ENCODE results near the gene ATP13A3.

The ATP13A3 gene

GRCh38 chr3:194367992-194368841 lies 118.6 kb downstream of the ATP13A3 start:
- peak overlapping the region; percentile 93 for H2BK5ac ChIP-seq (ENCODE audit: low read length)
- no peak overlapping the region for H3K4me3 ChIP-seq (ENCODE audit: low read length in 2 of 2)
- peak overlapping the region; percentile 76 for H2AK5ac ChIP-seq (ENCODE audit: low read depth, low read length)
- WGBS, 2 donors (ENCODE audit: extremely low coverage in 2 of 2, insufficient read length in 2 of 2, insufficient replicate concordance in 1 of 2), result no CpG with 5 or more reads among the region's 18 CpGs
- peak overlapping the region; percentile 63 for H2BK12ac ChIP-seq (ENCODE audit: low read length)
- no peak overlapping the region for H4K8ac ChIP-seq (ENCODE audit: low read depth, low read length)
- peaks cover 9 to 26% of the 10 kb centered on the region in 2 donors for H3K4me1 ChIP-seq (ENCODE audit: control insufficient read depth in 2 of 2, insufficient read depth in 1 of 2, low read depth in 1 of 2, low read length in 2 of 2)
- H3K27me3 ChIP-seq (ENCODE audit: control insufficient read depth in 3 of 3, insufficient read depth in 3 of 3, low read depth in 1 of 3, low read length in 3 of 3), result peaks cover 0 to 78% (median 3%) of the 10 kb centered on the region in 3 experiments
- H3K18ac ChIP-seq (ENCODE audit: low read length), result no peak overlapping the region
- H3K4ac ChIP-seq (ENCODE audit: low read length), result no peak overlapping the region
- no peaks in the 10 kb centered on the region for H3K36me3 ChIP-seq (replicated peaks in 1 of 2; ENCODE audit: control insufficient read depth in 2 of 2, insufficient read depth in 2 of 2, low read length in 2 of 2)
- no peak overlapping the region for H3K4me2 ChIP-seq (ENCODE audit: insufficient read depth, low read length, poor library complexity, severe bottlenecking)
- no peaks in the 10 kb centered on the region for H3K9me3 ChIP-seq (replicated peaks in 1 of 2; ENCODE audit: control insufficient read depth in 2 of 2, insufficient read depth in 1 of 2, low read depth in 1 of 2, low read length in 2 of 2)
- no peak overlapping the region for H3K23ac ChIP-seq (ENCODE audit: low read depth, low read length, poor library complexity)
- H3K9ac ChIP-seq (ENCODE audit: low read depth, low read length, poor library complexity), result peak overlapping the region; percentile 33
- H2BK15ac ChIP-seq (ENCODE audit: low read length), result peak overlapping the region; percentile 90
- H3K14ac ChIP-seq (ENCODE audit: low read length), result no peak overlapping the region
- no peak overlapping the region for H3K27ac ChIP-seq (replicated peaks; ENCODE audit: low read length)
- peak overlapping the region; percentile 21 for H2BK120ac ChIP-seq (ENCODE audit: low read depth, low read length)
- no peaks in the 10 kb centered on the region for H3K79me1 ChIP-seq (ENCODE audit: low read depth, low read length)
- no peak overlapping the region for H2AFZ ChIP-seq (ENCODE audit: low read length)
- no peak overlapping the region for H4K91ac ChIP-seq (ENCODE audit: low read depth, low read length, poor library complexity)
- DNase-seq (ENCODE audit: low spot score), result no peak

- Histone ChIP-seq H3K4me2 (ENCODE audit: insufficient read depth, low read length, poor library complexity, severe bottlenecking) (no peak overlapping the region), H3K4me3 (ENCODE audit: low read length in 2 of 2) (no peak overlapping the region), H2BK5ac (ENCODE audit: low read length) (no peak overlapping the region), H2AK5ac (ENCODE audit: low read depth, low read length) (peak overlapping the region; percentile 57), H3K4me1 (ENCODE audit: control insufficient read depth in 2 of 2, insufficient read depth in 1 of 2, low read depth in 1 of 2, low read length in 2 of 2) (peaks cover 9 to 26% of the 10 kb centered on the region in 2 donors), H3K27me3 (ENCODE audit: control insufficient read depth in 3 of 3, insufficient read depth in 3 of 3, low read depth in 1 of 3, low read length in 3 of 3) (peaks cover 0 to 85% (median 3%) of the 10 kb centered on the region in 3 experiments), H2BK15ac (ENCODE audit: low read length) (peak overlapping the region; percentile 31), H2BK120ac (ENCODE audit: low read depth, low read length) (no peak overlapping the region), H2AFZ (ENCODE audit: low read length) (no peak overlapping the region), H3K14ac (ENCODE audit: low read length) (no peak overlapping the region), H3K36me3 (replicated peaks in 1 of 2; ENCODE audit: control insufficient read depth in 2 of 2, insufficient read depth in 2 of 2, low read length in 2 of 2) (no peaks in the 10 kb centered on the region), H3K79me1 (ENCODE audit: low read depth, low read length) (no peaks in the 10 kb centered on the region), H3K4ac (ENCODE audit: low read length) (no peak overlapping the region), H3K9me3 (replicated peaks in 1 of 2; ENCODE audit: control insufficient read depth in 2 of 2, insufficient read depth in 1 of 2, low read depth in 1 of 2, low read length in 2 of 2) (peaks cover 0 to under 1% of the 10 kb centered on the region in 2 donors), H3K18ac (ENCODE audit: low read length) (peak overlapping the region; percentile 77), H3K9ac (ENCODE audit: low read depth, low read length, poor library complexity) (no peak overlapping the region), H2BK12ac (ENCODE audit: low read length) (no peak overlapping the region), H4K91ac (ENCODE audit: low read depth, low read length, poor library complexity) (no peak overlapping the region), H4K8ac (ENCODE audit: low read depth, low read length) (no peak overlapping the region), H3K27ac (replicated peaks; ENCODE audit: low read length) (no peak overlapping the region), H3K23ac (ENCODE audit: low read depth, low read length, poor library complexity) (peak overlapping the region; percentile 17)
- WGBS, 2 donors (ENCODE audit: extremely low coverage in 2 of 2, insufficient read length in 2 of 2, insufficient replicate concordance in 1 of 2), result no CpG with 5 or more reads among the region's 12 CpGs
- no peak for DNase-seq (ENCODE audit: low spot score)
Measured at GRCh38 chr3:194365978-194366490, 120.8 kb downstream of the ATP13A3 start.

GRCh38 chr3:194365526-194365925 lies 121.3 kb downstream of the ATP13A3 start:
- no peak for DNase-seq (ENCODE audit: low spot score)
- peaks cover 0 to 85% (median 3%) of the 10 kb centered on the region in 3 experiments for H3K27me3 ChIP-seq (ENCODE audit: control insufficient read depth in 3 of 3, insufficient read depth in 3 of 3, low read depth in 1 of 3, low read length in 3 of 3)
- WGBS, 2 donors (ENCODE audit: extremely low coverage in 2 of 2, insufficient read length in 2 of 2, insufficient replicate concordance in 1 of 2), result no CpG with 5 or more reads among the region's 6 CpGs
- H2AK5ac ChIP-seq (ENCODE audit: low read depth, low read length), result peak overlapping the region; percentile 57
- H3K18ac ChIP-seq (ENCODE audit: low read length), result peak overlapping the region; percentile 77
- H3K14ac ChIP-seq (ENCODE audit: low read length), result no peak overlapping the region
- H3K4me2 ChIP-seq (ENCODE audit: insufficient read depth, low read length, poor library complexity, severe bottlenecking), result no peak overlapping the region
- H4K91ac ChIP-seq (ENCODE audit: low read depth, low read length, poor library complexity), result no peak overlapping the region
- H3K36me3 ChIP-seq (replicated peaks in 1 of 2; ENCODE audit: control insufficient read depth in 2 of 2, insufficient read depth in 2 of 2, low read length in 2 of 2), result no peaks in the 10 kb centered on the region
- no peak overlapping the region for H2AFZ ChIP-seq (ENCODE audit: low read length)
- no peak overlapping the region for H2BK12ac ChIP-seq (ENCODE audit: low read length)
- peaks cover 0 to 4% of the 10 kb centered on the region in 2 donors for H3K9me3 ChIP-seq (replicated peaks in 1 of 2; ENCODE audit: control insufficient read depth in 2 of 2, insufficient read depth in 1 of 2, low read depth in 1 of 2, low read length in 2 of 2)
- no peak overlapping the region for H2BK120ac ChIP-seq (ENCODE audit: low read depth, low read length)
- no peak overlapping the region for H3K23ac ChIP-seq (ENCODE audit: low read depth, low read length, poor library complexity)
- H3K4me3 ChIP-seq (ENCODE audit: low read length in 2 of 2), result no peak overlapping the region
- H3K4ac ChIP-seq (ENCODE audit: low read length), result no peak overlapping the region
- no peaks in the 10 kb centered on the region for H3K79me1 ChIP-seq (ENCODE audit: low read depth, low read length)
- H2BK5ac ChIP-seq (ENCODE audit: low read length), result no peak overlapping the region
- H4K8ac ChIP-seq (ENCODE audit: low read depth, low read length), result no peak overlapping the region
- no peak overlapping the region for H3K27ac ChIP-seq (replicated peaks; ENCODE audit: low read length)
- H3K4me1 ChIP-seq (ENCODE audit: control insufficient read depth in 2 of 2, insufficient read depth in 1 of 2, low read depth in 1 of 2, low read length in 2 of 2), result peaks cover 9 to 26% of the 10 kb centered on the region in 2 donors
- H2BK15ac ChIP-seq (ENCODE audit: low read length), result peak overlapping the region; percentile 31
- H3K9ac ChIP-seq (ENCODE audit: low read depth, low read length, poor library complexity), result no peak overlapping the region

Data from neuronal stem cell (in vitro differentiated cells).